ENCODE data around the gene TEDC1. TPM values are rescaled to one million over a fixed set of nuclear protein-coding genes. Genes with fewer than 3 reads are reported as not detected.

TEDC1 gene
- polyA plus RNA-seq, 1 experiment, result 6.4 TPM

DNA sequence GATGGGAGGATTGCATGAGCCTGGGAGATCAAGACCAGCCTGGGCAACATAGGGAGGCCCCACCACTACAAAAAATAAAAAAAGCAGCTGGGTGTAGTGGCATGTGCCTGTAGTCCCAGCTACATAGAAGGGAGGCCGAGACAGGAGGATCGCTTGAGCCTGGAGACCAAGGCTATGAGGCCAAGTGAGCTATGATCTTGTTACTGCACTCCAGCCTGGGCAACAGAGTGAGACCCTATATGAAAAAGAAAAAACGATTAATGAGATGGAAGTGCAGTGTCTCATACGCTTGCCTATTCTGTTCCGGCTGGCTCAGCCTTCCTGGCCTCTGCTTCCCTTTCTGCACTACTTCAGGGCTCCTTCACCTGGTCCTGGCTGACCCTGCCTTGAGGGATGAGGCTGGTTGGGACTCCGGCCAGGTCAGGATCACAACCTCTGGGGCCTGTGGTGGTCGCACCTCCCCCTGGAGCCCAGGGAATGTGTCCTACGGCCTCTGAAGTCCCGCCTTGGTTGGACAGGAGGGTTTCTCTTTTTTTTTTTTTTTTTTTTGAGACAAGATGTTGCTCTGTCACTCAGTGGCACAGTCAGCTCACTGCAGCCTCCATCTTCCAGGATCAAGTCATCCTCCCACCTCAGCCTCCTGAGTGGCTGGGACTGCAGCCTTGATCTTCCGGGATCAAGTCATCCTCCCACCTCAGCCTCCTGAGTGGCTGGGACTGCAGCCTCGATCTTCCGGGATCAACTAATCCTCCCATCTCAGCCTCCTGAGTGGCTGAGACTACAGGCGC, 10.7 kb downstream of the TEDC1 start:
- no peak overlapping the region for H3K4me3 ChIP-seq (ENCODE audit: low read depth, low read length)
- ChIA-PET POLR2A (no interaction called here), CTCF (no interaction called here)
- TF ChIP-seq, protein P1, sequence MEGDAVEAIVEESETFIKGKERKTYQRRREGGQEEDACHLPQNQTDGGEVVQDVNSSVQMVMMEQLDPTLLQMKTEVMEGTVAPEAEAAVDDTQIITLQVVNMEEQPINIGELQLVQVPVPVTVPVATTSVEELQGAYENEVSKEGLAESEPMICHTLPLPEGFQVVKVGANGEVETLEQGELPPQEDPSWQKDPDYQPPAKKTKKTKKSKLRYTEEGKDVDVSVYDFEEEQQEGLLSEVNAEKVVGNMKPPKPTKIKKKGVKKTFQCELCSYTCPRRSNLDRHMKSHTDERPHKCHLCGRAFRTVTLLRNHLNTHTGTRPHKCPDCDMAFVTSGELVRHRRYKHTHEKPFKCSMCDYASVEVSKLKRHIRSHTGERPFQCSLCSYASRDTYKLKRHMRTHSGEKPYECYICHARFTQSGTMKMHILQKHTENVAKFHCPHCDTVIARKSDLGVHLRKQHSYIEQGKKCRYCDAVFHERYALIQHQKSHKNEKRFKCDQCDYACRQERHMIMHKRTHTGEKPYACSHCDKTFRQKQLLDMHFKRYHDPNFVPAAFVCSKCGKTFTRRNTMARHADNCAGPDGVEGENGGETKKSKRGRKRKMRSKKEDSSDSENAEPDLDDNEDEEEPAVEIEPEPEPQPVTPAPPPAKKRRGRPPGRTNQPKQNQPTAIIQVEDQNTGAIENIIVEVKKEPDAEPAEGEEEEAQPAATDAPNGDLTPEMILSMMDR (IDR thresholded peaks at IDR 0.05; ENCODE audit: insufficient read depth, low read depth, low read length), result no peak
- no peaks in the 10 kb centered on the region for H3K27me3 ChIP-seq (ENCODE audit: control insufficient read depth, insufficient read depth, low read length)
- H3K36me3 ChIP-seq (ENCODE audit: control insufficient read depth, insufficient read depth, low read length), result no peaks in the 10 kb centered on the region; the same call in 1 of the 2 replicates
- no peak for DNase-seq (ENCODE audit: low read depth)

DNA sequence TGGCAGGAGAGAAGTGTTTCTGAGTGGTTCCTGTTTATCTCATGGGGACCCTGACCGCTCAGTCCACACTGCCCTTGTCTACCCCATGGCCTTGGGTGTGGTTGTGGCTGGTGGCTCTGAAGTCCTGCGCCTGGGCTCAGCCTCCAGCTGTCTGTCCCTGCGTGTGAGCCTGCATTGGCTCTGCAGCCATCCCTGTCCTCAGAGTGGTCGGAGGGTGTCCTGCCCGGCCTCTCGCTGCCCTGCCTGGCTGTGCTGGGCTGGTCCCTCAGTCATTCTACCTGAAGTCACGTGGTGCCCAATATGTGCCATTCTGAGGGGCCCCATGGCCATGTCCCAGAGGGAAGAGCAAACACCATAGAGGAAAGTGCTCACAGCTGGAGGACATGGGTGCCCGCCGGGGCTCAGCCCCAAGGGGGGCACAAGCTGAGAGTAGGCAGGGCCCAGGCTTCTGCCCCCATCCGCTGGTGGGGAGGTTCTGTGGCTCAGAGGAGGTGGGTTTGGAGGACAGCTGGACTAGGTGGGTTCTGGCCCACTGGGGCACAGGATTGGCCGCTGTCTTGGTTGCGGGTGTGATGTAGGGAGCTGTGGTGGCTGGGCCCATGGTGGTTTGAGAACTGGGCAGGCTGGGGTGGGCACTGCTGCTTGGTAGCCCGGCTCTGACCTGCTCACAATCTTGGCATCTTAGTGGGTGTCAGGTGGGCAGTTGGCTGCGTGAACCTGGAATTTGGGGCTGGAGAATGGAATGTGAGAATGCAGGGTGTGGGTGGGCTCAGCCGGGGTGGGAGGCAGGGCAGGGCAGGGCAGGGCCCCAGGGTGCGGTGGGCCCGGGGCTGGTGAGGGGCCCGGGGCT, 11.6 kb downstream of the TEDC1 start:
- no peaks in the 10 kb centered on the region; the same call in 1 of the 2 replicates for H3K36me3 ChIP-seq (ENCODE audit: control insufficient read depth, insufficient read depth, low read length)
- CTCF ChIA-PET, result no interaction called here
- POLR2A ChIA-PET, result no interaction called here
- no peaks in the 10 kb centered on the region; the same call in 1 of the 2 replicates for H3K27me3 ChIP-seq (ENCODE audit: control insufficient read depth, insufficient read depth, low read length)
- TF ChIP-seq, protein P1 (IDR thresholded peaks at IDR 0.05; ENCODE audit: insufficient read depth, low read depth, low read length), result no peak
- no peak overlapping the region for H3K4me3 ChIP-seq (ENCODE audit: low read depth, low read length)
- no peak for DNase-seq (ENCODE audit: low read depth)

DNA sequence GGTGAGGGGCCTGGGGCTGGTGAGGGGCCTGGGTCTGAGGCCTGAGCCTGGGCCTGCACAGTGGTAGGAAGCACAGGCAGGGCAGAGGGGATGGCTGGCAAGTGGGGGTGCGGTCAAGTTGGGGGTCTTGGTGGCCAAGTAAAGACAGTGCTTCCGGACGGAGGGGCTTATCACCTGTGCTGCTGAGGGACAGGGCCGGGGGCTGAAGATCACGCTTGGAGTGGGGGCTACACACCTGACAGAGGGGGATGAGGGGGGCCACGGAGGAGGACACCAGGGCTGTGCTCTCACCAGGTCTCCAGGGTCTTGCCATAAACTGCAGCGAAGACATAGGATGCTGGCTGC, 12.2 kb downstream of the TEDC1 start:
- CTCF ChIA-PET, result interaction anchor here (1.3 kb wide), 1 partner anchor 22 kb away, joined by 4 read pairs; no protein-coding TSS in a partner anchor
- no peak for DNase-seq (ENCODE audit: low read depth)
- POLR2A ChIA-PET, result no interaction called here
- no peaks in the 10 kb centered on the region; the same call in 1 of the 2 replicates for H3K36me3 ChIP-seq (ENCODE audit: control insufficient read depth, insufficient read depth, low read length)
- no peak overlapping the region for H3K4me3 ChIP-seq (ENCODE audit: low read depth, low read length)
- no peaks in the 10 kb centered on the region; the same call in 1 of the 2 replicates for H3K27me3 ChIP-seq (ENCODE audit: control insufficient read depth, insufficient read depth, low read length)
- TF ChIP-seq, protein P1 (IDR thresholded peaks at IDR 0.05; ENCODE audit: insufficient read depth, low read depth, low read length), result no peak

DNA sequence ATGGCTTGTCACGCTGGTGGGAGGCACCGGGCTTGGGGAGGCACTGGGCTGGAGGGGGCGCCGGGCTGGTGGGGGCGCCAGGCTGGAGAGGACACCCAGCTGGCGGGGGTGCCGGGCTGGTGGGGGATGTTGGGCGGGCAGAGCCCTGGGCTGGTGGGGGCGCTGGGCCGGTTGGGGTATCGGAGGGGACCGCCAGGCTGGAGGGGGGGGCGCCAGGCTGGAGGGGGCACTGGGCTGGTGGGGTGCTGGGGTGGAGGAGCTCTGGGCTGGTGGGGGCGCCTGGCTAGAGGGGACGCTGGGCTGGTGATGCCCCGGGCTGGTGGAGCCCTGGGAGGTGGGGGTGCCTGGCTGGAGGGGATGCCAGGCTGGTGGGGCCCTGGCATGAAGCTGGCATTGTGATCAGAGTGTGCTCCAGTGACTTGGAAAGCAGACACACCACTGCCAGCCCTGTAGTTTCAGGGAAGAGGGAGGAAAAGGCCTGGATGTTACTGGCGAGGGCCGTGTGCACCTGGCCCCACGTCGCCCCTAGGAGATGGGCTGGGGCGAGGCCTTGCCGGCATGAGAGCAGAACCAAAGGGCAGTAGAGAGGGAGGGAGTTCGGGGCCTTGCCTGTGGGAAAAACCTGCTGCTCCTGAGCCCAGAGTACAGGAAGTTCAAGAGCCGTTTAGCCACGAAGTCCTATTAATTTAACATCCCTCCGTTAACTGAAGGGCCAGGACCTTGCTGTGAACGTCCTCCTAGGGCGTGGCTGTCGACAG, 13.1 kb downstream of the TEDC1 start:
- Histone ChIP-seq H3K4me3 (ENCODE audit: low read depth, low read length) (no peak overlapping the region), H3K27me3 (ENCODE audit: control insufficient read depth, insufficient read depth, low read length) (no peaks in the 10 kb centered on the region; the same call in 1 of the 2 replicates), H3K36me3 (ENCODE audit: control insufficient read depth, insufficient read depth, low read length) (no peaks in the 10 kb centered on the region)
- ChIA-PET CTCF (interaction anchor here (1.3 kb wide), 1 partner anchor 23 kb away, joined by 4 read pairs; no protein-coding TSS in a partner anchor), POLR2A (no interaction called here)
- DNase-seq (ENCODE audit: low read depth), result no peak
- TF ChIP-seq, protein P1 (IDR thresholded peaks at IDR 0.05; ENCODE audit: insufficient read depth, low read depth, low read length), result no peak

Data from BJ (cell line).